GM21367 (cell line): ENCODE data around the gene ASIC2.

ENCODE experiments used
- ATAC-seq: cut with Tn5 transposase; IDR thresholded peaks from one replicate; pipeline ENCODE4 v1.9.1; 2021; ENCODE audit not compliant: unreplicated experiment

Gene ASIC2

DNA sequence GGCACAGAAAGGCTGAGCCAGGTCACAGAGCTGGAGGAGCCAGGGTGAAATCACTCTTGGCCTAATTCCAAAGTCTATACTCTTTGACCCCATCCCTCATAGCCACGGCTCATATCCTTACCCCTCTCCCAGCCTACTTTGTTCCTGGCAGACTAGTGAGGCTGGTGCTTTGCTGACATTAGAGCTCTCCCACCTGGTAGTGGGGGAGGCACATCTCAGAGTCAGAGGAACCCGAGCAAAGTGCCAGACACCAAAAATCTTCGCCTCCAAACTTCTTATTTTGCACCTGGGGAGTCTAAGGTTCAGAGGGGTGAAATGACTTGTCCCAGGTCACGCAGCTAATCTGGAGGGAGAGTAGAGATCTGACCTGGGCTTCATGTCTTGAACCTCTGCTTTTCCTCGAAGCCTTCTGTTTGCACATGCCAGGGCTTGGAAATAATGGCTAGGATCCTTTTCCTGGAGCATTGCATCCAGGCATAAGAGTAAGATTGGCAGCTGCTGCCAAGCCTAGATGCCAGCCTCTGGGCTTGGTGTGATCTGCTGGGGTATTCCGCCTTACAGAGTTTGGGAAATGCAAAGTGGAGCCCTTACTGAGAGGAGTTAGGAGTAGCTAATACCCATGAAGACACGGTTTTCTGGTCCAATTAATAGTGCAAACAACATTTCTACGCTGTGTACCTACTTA is 174.6 kb downstream of the ASIC2 start:
- no peak for ATAC-seq

DNA sequence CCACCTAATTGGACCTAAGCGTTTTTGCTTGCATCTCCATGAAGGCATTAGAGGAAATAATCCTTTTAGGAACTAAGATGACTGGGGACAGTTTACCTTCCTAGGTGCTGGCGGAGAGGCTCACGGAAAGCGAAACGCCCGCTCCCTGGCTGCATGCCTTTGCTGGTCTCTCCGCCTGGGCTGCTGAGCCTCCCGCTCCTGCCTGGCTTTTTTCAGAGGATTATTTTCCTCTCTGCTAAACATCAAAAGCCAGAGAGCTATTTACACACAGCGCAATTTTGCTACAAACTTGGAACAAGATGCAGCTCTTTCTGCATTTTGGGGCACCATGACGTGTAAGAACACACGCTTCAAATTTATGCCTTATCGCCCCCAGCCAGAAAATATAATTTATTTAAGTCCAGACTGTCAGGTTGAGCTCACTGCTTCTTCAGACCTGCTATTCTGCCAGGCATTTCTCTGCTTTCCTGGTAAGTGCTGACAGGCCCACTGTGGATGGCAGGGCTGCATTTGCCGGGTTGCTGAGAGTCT is 177.0 kb downstream of the ASIC2 start:
- ATAC-seq: no peak

DNA sequence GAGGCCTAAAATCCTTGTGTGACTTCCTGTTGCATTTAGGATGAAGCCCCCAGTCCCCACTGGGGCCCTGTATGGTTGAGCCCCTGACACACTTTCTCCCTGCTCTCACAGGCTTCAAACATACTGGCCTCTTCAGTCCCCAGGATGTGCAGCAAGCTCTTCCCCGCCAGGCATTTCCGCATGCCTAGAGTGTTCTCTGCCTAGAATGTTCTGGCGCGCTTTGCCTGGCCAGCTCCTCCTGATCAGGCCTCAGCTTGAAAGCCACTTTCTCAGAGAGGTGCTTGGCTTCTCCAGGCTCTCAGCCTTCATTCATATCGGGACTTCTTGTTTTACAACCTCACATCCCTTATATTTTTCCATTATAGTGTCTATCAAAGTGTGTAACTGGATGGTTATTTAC is 177.7 kb downstream of the ASIC2 start:
- no peak for ATAC-seq

DNA sequence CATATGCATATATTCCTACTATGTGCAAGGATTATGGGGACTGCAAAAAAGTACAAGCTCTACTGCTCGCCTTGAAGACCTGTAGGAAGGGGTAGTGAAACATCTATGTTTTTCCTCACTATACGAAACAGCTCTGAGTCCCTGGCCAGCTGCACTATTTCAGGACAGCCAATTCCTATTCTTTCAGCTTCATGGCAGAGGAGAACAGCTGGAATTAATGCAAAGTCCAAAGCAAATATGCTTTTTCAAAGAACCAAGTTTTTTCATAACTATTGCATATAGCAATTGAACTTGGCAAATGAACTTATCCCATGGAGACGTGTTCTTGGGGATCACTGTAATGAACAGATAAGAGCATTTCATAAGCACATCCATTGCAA is 179.1 kb downstream of the ASIC2 start:
- no peak for ATAC-seq

DNA sequence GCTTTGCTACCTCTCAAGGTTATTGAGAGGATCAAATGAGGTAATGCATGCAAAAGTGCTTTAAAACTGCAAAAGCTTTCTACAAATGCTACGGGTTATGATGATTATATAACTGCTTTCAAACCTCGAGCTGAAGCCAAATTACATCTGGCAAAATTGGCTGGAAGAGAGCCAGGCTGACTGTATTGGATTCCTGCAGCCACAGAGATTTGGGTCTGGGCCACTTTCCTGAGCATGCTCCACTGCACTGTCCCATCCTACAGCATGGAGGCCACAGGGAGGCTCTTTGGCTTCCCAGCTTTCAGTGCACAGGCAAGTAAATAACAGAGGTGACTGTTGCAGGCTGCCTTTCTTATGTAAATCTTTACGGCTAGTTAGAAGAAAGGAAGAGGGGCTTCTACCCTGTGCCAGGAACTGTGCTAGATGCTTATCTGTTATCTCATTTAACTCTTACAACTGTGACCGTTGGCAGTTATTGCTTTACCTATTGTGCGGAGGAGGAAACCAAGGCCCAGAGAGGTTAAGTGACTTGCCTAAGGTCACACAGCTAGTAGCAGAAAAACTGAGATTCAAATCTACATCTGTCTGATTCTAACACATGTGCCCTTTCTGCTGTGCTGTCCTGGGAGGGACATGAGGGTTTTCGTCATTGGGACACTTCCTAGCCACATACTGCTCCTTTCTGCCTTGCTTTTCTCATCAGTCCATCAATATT is 179.7 kb downstream of the ASIC2 start:
- ATAC-seq: no peak

DNA sequence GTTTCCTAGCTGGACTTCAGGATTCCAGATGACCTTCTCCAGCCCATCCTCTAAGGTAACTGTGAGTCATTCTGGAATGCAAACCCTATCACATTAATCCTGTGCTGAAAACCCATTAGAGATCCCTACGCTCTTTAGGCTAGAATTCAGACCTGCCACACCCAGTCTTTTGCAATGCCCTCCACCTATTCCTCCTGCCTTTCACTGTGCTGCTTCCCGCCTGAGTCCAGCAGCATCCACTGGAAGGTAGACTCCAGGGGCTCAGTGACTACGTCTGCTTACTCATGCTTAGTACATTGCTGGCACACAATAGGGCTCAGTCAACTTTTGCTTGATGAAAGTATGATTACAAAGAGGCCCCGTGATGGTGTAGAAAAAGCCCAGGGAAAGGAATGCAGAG is 180.3 kb downstream of the ASIC2 start:
- no peak for ATAC-seq

DNA sequence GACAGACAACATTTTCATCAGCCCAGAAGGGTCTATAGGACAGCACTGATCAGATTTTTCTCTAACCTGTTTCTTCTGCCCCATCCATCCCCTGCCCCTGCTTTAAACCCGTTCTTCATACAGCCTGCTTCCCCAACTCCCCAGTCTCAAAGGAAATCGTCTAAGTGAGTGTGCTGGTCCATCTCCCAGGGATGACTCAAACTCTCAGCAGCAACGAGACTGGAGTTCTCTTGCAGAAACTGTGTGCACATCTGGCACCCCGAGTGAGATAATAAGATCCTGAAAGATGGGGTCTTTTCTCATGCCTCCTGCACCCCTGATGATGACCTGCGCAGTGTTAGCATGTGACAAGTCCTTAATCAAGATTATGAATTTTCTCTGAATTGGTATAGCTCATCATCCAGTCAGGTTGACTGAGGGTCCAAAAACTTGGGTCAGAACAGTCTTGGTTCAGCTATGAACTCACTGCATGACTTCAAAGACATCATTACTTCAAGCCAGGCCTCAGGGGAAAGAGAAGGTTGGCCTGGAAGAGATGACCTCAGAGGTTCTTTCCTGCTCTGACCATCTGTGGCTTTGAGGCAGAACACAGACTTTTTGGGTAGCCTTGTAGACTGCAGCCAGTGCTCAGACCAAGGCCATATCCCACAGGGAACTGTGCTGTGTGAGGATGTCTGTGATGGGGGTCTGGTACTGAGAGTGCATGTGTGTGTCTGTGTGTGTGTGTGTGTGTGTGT is 183.6 kb downstream of the ASIC2 start:
- ATAC-seq: no peak

DNA sequence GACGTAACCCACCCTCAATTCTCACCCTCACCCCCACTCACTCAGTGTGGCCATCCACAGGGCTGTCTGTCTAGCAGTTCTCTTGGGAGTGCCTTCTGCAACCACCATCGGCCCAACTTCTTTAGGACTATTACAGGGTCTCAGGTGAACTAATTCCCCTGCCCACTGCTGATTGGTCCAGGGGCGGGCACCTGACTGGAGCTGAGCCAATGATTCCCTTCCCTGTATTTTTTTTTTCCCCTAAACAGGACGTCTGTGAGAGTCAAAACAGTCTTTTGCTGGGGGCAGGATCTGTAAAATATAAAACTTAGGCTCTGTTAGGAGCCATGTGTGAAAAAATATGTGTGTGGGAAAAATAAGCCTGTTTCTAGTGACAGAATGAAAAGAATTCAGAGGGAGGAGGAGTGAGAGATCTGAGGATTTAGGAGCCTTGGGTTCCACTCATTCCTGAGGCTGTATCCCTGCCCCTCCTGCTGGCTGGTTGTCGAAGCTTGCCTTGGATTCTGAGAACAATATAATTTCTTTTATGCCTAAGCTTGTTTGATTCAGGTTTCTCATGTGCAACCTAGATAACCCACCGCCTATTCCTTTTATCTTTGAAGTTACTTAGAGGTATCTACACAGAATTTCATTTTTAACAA is 186.4 kb downstream of the ASIC2 start:
- no peak for ATAC-seq

DNA sequence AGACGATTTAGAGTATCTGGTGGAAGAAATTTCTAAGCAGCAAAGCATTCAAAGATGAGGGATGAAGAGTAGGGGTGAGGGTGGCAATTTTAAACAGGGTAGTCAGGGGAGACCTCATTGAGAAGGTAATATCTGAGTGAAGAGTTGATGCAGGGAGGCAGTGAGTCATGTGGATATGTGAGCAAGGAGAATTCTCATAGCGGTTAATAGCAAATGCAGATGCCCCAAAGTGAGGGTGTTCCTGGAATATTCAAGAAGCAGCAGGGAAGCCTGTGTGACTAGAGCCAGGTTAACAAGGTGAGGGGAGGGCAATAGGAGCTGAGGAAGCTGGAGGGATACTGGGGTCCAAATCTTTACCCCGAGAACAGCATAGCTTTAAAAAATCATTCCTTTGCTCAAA is 187.2 kb downstream of the ASIC2 start:
- no peak for ATAC-seq

DNA sequence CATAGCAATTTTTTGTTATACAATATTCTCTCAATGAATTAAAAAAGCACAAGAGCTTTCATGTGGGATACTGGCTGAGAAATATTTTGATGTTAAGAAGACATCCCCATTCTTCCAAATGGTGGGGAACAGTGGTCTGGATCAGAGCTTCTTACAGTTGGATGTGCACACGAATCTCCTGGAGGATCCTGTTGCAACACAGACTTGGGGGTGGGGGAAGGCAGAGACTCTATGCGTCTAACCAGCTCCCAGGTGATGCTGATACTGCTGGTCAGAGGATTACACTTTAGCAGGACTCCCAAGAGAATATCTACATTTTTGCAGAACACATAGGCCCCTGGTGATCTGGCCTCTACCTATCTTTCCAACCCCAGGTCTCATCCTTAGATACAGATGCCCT is 193.2 kb downstream of the ASIC2 start:
- no peak for ATAC-seq

DNA sequence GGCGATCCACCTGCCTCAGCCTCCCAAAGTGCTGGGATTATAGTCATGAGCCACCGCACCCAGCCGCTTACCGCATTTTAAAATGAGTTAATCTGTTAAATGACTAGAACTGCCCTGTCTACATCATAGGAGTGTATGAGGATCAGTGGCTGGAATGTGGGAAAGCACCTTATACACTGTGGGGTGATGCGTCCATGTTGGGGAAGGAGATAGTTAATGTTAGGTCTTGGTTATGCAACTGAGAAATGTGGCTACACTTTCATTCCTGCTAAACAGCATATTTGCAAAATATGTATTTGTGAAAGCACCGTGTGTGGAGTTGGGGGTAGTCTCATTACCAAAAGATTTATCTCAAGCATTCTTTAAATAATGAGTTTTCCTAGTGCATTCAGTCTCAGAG is 193.8 kb downstream of the ASIC2 start:
- no peak for ATAC-seq

DNA sequence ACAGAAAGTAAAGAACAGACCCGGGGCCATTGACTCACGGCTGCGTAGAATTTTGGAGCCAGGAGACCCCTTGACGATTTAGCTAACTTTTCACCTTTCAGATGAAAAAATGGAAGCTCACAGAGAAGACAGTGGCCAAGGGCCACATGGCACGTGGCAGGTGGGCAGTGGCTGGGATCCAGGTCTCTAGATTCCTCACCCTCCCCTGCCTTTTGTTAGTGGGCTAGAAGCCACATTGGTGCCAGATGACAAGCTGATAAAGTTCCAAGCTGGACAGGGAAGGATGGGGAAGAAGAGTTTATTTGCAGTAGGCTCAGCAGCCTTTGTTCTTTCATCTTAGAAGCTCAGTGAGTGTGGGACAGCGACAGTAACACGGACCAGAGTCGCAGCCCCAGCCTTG is 195.7 kb downstream of the ASIC2 start:
- ATAC-seq: no peak

DNA sequence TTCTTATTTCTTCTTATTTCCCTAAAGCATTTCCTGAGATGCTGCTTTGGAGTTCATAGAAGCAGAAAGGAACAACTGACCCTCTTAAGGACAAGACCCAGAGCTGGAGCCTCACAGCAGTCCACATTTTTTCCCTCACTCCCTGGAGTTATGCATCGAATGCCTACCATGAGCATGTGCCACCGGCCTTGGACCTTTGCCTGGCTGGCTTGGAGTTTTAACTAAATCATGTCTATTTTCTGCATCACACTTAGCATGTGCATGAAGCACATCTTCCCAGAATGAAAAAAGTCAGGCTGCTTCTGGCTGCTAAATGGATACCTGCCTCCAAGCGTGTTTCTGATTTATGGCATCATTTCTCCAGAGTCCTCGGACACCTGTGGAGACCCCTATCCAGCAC is 196.9 kb downstream of the ASIC2 start:
- ATAC-seq: no peak

DNA sequence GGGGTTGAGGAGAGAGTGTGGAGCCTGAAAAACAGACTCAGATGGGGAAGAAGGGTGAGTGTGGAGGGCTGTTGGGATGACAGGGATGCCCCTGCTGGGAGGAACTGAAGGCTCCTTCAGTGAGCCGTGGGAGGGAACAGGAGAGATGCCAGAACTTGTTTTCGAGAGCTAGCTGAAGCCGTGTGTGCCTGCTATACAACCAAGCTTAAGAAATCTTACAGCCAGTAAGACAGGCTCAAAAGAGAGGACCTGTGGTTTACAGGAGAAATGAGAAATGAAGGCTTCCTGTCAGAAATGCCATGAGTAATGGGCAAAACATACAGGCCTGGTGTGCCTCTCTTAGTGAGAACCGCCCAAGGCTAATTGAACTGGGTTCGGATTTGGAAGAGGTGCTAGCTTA is 201.8 kb downstream of the ASIC2 start:
- ATAC-seq: no peak

DNA sequence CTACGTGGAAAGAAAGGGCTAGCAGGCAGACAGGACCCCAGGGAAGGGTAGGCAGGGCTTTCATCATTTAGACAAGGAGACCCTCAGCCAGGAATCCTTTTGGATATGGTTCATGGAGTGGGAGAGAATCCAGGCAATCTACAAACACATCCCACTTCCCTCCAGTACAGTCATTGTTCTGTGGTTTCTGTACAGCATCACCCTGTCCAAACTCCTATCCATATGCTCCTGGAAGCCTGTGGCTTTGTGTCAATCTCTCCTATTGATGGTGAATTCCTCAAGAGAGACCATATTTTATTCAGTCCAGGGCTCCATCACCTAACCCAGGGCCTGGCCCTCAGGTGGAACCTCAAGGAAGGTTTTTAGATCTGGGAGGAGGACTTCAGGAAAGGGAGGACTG is 202.3 kb downstream of the ASIC2 start:
- ATAC-seq: no peak

DNA sequence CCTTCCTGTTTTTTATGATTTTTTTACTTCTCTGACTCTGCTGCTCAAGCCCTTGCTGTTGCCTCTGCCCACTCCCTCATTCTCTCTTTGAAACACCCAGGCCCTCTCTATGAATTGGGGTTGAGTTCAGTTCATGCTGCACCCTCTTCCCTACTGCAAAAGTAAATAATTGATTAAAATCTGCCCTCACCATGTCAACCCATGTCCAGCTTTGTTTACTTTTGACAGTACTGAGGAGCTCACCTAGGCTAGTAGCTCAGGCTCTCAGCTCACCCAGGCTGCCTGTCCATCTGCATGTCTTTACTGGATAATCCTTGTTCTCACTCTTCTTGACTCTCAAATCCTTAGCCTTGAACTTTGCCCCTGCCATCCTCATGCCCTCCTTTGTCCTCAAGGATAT is 206.2 kb downstream of the ASIC2 start:
- no peak for ATAC-seq

DNA sequence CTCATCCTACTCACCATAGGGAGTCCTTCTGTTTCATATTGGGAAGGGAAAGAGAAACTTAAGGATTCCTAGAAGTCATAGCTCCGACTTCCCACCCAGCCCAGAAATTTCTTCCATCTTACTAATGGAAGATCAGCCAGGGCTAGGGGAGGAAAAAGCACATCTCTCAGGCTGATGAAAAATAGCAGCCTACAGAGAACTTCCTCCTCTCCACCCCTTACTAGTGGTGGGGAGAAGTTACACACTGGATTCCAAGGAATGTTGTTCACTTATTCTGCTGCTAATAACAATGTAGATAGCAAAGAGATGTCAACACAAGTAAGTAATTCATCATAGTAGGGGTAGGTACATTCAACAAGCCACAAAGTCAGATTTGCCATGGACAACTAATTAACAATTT is 207.1 kb downstream of the ASIC2 start:
- no peak for ATAC-seq

DNA sequence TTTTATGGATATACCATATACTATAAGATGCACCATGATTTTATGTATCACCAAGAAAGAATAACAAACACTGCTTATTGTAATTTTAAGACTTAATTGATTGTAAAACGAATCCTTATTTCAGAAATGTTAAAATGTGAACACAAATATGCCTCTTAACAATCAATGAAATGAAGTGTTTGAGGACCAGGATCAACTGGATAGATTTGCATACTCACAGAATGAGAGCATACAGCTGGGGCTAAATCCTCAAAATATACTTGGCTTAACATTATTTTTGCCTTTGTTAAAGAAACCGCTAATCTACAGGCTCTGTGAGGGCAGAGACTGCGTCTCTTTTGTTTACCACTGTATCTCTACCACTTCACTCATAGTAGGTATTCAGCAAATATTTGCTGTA is 207.8 kb downstream of the ASIC2 start:
- no peak for ATAC-seq

DNA sequence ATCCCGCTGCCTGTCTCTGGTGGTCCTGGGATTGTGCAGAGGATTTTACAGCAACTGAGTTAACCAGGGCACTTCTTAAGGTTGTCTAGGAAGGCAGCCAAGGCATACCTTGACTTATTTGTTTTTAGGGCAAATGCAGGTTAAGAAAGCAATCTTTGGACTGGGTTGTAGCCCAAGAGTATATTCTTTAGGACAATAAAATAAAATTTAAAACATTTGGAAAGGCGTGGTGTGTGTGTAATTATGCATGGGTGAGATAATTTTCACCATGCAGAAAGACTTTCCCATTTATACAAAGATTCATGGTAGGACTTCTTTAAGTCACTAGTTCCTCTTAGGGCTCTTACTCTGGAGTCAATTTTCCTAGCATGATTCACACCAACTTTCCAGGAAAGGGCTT is 208.3 kb downstream of the ASIC2 start:
- ATAC-seq: no peak

DNA sequence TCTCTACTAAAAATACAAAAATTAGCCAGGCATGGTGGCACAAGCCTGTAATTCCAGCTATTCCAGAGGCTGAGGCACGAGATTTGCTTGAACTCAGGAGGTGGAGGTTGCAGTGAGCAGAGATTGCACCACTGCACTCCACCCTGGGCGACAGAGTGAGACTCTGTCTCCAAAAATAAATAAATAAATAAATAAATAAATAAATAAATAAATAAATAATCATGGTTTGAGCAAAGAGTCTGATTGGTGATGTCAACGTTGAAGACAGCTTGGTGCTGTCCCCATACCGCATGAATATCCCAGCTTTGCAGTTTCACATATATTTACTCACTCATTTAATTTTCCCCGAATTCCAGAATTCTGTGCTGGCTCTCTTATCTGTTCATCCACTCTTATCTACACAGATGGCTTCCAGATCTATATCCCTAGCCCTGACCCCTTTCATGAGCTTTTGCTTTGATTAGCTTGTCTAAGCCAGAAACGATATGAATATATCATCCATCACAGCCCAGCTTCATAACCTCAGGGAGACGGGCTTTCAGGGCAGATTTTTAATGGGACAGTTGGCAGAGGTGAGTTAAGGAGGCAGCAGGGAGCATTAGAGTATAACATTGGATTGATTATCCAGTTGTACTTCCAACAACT is 210.4 kb downstream of the ASIC2 start:
- no peak for ATAC-seq

DNA sequence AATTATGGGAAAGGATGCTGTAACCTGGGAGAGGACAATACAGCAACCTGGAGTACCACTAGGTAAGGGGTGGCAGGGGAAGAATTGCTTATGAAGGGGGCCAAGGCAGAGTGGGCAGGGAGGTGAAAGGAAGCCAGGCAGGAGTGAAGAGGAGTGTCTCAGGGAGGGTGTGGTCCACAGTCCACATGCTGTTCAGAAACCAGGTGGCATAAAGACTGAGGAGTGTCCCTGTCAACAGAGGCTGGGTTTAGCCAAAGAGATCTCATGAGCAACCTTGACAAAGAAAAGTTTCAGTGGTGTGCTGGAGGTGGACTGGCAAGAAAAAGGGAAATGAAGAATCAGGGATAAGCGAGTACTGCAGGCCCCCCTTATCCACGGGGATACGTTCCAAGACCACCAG is 213.0 kb downstream of the ASIC2 start:
- no peak for ATAC-seq
